Kidney glomerular epithelial cell (primary cell): ENCODE measurements around the gene PRSS50.
"Not testable (repeated sequence)": the region's sequence is repeated elsewhere in the genome, so short reads cannot be mapped to it uniquely, and the experiment has no call there.

Source experiments
- DNase-seq: peaks from one replicate; lab custom pipeline; 2025; lab: John Stamatoyannopoulos, UW

PRSS50 gene

DNA sequence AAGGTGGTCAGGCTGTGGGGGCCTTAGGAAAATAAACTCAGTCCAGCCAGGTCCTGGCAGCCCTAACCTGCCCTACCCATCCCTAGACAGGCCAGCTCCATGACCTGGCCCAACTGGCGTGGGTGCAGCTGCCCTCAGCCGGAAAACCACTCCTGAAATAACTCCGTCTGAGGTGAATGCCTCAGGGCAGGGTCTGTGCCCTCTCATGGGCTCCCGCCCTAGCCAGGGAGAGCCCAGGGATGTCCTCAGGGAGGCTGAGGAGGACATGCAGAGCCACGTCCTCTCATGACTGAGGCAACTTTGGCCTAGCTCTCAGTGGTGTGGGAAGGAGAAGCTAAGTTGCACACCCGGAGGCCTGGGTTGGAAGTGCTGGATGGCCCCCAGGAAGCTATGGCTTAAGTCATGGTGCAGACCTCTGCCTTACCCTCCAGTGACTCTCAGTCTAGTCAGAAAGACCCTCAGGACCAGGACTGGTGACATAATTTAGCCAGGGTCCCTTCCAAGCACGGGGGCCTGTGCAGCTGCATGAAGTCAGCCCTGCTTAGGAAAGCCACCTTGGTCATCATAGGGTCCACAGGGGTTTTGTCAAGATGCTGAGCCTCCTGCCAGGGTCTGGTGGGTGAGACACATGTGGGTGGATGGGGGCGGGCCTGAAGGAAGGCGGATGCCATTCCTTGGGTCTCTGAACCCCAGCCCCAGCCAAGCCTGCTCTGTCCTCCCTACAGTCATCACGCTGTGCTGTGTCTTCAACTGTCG, 9.1 kb downstream of the PRSS50 start:
- no peak for DNase-seq

GRCh38 chr3:46707601-46708011, 10.1 kb downstream of the PRSS50 start:
- DNase-seq: no peak

- no peak for DNase-seq
Measured at GRCh38 chr3:46706771-46707582, 10.7 kb downstream of the PRSS50 start.

- DNase-seq: no peak
Measured at GRCh38 chr3:46705751-46706552, 11.7 kb downstream of the PRSS50 start.

DNA sequence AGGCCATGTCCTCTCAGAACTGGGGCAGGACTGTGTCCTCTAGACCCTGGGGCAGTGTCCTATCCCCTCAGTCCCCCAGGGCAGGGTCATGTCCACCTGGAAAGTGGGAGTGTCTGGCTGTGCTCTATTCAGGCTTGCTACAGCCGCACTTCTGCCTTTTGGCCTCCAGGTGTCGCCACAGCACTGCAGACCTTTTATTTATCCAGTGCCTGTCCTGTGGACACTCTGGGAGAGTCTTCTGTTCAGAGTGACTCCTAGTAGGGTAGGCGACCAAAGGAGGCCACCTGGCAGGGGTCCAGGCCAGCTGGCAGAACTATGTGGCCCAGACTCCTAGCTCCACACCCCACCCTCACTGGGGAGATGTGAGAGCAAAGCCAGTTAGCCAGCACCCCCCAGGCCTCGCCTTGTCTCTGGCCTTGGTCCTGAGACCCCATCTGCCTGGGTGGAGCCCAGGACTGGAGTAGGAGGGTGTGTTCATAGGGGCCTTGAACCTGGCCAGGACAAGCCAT, 12.6 kb downstream of the PRSS50 start:
- DNase-seq: peak; percentile 40

GRCh38 chr3:46704346-46704745, 13.3 kb downstream of the PRSS50 start:
- not testable (repeated sequence) for DNase-seq

GRCh38 chr3:46703013-46703520, 14.6 kb downstream of the PRSS50 start:
- DNase-seq: no peak

DNA sequence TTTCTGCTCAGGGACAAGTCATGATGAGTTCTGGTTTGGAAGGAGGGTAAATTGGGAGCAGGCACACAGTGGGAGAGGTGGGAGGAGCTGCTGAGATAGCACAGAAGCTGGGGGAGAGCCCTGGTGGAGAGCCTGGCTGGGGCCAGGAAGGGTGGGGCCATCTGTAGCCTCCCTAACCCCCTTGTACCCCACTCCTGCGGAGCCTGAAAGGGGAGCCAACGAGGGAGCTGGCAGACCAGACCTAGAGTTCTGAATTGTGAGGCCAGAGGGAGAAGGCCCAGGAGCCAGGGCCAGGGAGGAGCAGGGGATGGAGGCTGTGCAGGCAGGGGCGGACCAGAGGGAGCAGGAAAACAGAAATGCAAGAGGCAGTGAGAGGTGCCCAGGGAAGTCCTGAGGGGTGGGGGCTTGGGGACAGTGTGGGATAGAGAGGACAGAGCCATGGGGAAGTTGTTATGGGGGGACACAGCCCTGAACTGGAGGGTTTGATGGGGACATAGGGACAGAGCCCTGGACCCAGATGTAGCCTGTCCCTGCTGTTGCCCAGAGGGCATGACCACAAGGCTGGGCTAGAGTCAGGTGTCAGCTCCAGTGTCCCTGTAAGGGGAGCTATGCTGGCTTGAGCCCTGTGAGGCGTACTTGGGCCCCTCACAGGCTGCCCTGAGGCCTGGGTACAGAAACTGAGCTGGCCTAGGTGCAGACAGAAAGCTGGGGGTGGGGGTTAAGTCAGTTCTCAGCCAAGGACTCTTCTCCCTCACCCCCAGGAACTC, 15.2 kb downstream of the PRSS50 start:
- DNase-seq: no peak

DNA sequence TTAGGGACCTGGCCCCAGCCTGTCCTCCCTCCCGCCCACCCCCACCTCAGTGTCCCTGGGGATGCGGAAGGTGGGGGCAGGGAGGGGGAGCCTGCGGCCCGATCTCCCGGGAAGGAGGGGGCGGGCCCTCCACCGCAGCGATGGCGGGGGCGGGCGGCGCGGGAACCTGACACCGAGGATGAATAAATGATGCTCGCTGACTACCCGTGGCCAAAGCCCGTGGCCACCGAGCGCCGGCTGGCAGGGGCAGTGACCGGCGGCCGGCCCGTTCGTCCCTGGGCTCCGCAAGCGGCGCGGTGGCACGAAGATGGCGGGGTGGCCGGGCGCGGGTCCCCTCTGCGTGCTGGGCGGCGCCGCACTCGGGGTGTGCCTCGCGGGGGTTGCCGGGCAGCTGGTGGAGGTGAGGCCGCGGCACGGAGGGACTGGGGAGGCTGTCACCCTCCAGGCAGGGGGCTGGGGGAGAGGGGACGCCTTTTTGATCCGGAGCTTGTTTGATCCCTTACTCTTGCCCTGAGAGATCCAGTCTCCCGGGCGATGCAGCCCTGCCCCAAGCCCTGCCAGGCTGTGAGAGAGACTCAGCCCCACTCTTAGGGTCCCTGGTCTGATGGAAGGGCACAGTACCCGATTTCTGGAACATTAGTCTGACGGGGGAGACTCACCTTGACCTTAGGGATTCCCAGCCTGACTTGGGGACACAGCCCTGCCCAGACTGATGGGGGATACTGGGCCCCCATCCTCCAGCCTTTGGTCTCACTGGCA, 16.3 kb downstream of the PRSS50 start, which contains the start of gene TMIE:
TSS of gene TMIE (plus strand) at position 212 of the 759 bp plus-strand sequence. CDS start at position 308, 96 bp downstream.
- no peak for DNase-seq

GRCh38 chr3:46700772-46701171, 16.9 kb downstream of the PRSS50 start:
- DNase-seq: peak; percentile 25

- no peak for DNase-seq
Measured at GRCh38 chr3:46699676-46700523, 17.8 kb downstream of the PRSS50 start.

GRCh38 chr3:46695962-46696894, 21.4 kb downstream of the PRSS50 start:
- DNase-seq: no peak

DNA sequence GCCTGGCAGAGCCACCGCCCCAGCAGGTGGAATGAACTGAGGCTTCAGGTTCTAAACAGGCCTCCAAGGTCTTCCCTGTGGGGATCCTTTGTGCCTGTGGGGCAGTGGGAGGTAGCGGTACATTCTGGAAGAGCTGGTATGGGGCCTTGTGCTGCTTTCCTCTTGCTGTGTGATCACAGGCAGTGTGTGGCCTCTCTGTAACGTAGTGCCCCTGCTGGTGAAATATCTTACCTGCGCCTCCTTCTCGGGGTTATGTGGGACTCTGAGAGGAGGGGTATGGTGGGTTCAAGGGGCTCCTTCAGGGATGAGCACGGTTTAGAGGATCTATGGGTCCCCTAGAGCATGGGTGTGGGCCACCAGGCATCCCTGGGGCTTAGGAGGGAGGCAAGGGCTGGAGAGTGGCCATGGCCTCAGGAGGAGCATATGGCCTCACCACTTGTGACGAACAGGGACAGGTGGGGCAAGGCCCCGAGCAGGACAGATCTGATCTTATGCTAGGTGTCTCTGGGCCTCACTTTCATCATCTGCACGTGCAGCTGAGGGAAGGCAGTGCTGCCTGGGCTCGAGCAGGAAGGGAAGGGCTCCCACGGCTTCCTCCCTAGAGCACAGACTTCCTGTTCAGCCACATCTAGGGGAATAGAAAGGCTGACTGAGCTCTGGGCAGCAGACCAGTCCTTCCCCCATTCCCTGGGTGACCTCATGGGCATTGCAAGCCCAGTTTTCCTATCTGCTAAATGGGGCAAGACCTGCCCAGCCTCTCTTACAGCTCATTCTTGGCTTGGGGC, 22.3 kb downstream of the PRSS50 start:
- DNase-seq: no peak

- no peak for DNase-seq
Measured at GRCh38 chr3:46694520-46694919, 23.1 kb downstream of the PRSS50 start.

- DNase-seq: no peak
Measured at GRCh38 chr3:46693892-46694226, 23.8 kb downstream of the PRSS50 start.

DNA sequence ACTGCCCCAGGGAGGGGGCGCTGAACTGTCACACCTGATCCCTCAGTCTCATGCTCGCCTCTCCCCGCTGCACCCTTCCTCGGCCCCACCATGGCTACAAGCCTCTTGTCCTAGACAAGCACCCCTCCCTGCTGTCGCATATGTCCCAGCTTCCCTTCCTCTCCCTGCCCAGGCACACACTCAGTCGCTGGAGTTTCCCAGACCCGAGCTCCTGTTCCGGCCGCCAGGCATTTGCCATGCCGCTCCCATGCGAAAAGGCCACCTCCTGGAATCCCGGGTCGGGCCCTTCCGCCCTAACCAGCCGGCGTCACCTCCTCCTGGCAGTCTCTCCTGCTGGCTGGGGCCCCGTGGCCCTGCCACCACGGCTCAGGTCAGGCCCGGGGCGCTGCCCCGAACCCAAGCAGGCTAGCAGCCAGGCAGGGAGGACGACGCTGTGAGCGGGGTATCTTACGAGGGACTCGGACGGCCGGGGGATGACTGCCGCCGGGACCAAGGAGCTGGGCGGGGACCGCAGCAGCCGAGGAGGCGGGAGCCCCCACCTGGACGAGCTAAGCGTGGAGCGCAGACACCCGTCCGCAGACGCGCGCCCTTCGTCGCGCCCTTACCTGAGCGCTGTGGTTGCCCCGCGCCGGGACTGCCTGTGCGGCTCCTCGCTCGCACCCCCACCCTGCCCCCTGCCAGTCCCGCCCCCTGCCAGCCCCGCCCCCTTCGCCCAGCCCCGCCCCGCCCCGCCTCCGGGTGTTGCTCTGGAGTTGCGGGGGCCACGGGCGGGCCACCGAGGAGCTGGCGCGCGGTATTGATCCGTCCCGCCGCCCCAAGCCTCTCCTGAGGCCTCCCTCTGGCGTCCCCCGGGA, 24.4 kb downstream of the PRSS50 start, which contains the start of gene ALS2CL:
TSS of gene ALS2CL (minus strand) at position 642 of the 854 bp plus-strand sequence. CDS start 4,239 bp downstream, outside the sequence.
- DNase-seq: peak; percentile 44
